GM21515 (cell line): Measurements from ENCODE around the gene ALG6.
"Not testable (repeated sequence)": the region's sequence is repeated elsewhere in the genome, so short reads cannot be mapped to it uniquely, and the experiment has no call there.

Experiments used
- ATAC-seq: cut with Tn5 transposase; IDR thresholded peaks from one replicate; pipeline ENCODE4 v1.9.1; 2021; ENCODE audit not compliant: unreplicated experiment

ALG6 gene

DNA sequence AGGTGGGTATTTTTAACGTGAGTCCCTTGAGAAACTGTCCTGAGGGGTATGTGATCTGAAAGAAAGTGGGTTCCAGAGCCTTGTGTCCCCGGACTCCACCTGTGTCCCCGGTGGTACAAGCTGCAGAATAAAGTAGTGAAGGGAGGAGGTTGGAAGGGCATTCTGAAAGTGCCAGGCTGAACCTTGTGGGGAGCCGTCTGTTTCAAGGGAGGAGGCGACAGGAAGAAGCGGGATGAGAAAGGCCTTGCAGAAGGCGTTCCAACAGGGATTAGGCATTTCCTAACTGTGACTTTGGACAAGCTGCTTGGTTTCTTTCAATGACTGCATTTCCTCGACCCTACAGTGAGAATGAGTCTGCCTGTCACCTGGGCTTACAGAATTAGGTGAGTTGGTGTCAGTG, 39.3 kb upstream of the ALG6 start:
- no peak for ATAC-seq

DNA sequence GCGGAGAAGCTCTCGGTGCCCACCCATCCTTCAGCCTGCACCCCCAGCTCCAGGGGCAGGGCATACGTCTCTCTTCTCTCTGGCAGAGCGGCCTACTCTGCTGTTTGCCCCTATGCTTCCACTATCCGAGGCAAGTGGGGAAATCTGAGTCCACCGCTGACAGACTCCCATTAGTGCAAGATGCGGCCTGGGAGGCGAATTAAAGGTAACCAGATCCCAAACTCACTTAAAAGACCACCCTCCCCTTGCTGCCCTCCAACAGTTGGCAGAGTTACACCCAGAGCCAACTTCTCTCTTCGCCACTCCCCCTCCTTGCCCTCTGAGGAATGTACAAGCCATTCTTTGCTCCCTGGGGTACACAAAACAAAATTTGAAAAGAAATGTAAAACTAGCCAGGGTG, 38.6 kb upstream of the ALG6 start:
- no peak for ATAC-seq

DNA sequence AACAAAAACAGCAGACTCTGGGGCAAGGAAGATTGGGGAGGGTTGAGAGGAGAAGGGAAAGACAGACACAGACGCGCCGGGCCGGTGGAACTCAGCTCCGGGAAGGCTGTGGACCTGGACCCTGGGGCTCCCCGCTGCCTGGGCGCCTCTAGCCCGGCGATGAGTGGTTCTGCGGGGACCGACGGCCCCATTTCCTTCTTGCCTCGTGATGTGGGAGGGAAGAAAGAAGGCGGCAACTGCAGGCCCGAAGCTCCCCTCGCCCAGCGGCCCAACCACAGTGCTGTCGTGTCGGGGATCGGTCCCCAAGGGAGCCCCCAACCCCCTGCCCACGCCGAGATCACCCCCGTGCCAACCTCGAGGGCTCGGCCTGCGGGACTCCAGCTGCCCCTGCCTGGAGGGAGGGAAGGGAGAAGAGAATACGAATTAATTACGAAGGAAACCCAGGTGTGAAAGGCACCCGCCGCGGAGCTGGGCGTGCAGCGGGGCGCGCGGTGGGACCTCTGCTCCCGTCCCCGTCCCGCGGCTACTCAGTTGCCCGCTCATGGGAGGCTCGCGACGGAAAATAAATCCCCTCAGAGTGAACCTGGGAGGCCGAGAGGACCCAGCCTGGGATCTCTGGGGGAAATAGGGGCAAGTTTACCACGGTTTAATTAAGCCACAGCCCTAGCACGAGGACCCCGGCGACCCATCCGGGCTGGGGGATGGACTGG, 37.7 kb upstream of the ALG6 start:
- ATAC-seq = no peak

DNA sequence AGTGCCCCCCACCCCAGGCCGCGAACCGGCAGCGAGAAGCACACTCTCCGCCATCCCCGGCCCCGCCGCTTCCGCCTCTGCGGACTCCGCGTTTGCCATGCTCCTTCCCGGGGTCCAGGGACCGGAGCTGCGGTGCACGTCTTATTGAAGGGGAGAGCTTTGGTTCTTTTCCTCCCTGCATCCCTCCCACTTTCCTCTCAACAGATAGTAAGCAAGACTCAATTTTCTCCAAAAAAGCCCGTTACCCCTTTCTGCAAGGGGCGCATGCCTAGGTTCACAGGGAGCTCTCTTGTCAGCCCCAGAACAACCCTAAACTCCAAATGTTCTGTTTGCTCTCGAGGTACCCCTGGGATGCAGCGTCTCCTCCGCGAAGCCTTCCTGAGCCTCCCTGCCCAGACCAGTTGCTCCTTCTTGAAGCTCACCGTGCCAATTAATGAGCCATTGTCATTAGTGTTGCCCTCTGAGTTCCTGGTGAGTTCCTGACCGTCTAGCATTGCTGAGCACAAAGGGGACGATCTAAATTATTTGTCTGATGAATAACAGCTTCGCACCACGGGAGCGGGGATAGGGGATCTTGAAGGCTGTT, 37.0 kb upstream of the ALG6 start:
- ATAC-seq = no peak

DNA sequence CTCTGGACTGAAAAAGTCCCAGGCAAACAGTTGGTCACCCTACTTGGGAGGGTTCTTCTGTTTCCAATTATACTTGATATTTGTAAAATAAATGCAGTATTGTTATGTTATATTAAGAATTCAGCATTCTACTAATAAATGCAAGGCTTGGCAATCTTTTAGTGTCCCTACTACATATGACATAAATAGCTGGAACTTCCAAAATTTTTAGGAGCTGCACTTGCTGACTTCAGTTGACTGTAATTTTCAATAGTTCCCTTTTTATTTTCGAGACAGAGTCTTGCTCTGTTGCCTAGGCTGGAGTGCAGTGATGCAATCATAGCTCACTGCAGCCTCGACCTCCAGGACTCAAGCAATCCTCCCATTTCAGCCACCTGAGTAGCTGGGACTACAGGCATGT, 25.0 kb upstream of the ALG6 start:
- no peak for ATAC-seq

DNA sequence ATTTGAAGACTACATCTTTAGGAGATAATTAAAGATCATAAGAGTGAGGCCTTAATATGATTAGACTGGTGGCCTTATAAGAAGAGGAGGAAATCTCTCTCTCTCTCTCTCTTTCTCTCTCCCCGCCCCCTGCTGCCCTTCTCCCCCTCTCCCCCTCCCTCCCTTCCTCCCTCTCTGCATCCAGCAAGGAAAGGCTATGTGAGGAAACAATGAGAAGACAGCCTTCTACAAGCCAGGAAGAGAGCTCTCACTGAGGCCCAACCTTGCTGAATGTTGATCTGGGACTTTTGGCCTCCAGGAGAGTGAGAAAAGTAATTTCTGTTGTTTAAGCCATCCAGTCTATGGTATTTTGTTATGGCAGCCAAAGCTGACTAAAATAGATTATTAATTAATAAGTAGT, 23.5 kb upstream of the ALG6 start:
- ATAC-seq = no peak

DNA sequence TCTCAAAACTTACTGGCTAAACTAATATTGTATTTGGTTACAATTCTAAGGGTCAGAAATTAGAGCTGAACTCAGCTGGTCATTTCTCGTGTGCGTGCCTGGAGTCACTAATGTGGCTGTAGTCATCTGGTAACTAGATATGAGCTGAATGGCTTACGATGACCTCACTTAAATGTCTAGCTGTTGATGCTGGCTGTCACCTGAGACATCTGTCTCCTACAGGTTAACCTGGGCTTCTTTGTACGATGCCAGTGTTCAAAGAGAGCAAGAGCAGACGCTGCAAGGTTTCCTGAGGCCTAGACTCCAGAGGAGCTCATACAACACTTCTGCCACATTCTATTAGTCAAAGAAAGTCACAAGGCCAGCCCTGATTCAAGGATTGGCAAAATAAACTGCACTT, 17.1 kb upstream of the ALG6 start:
- ATAC-seq = no peak

DNA sequence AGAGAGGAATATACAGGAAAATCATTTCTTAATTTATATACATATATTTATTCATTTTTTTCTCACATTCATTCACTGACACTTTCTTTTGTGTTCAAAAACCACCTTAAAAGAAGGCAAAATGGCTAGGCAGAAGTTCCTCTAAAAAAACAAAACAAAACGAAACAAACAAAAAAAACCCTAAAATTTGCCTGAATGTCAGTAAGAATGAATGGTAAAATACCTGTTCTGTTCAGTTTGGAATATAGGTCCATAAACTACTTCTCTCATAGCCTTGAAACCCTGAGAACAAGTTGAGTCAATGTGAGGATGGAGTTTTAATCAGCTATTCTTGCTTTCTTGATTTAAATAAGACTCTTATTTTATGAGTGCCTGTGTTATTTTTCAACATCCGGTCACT, 14.7 kb upstream of the ALG6 start:
- no peak for ATAC-seq

DNA sequence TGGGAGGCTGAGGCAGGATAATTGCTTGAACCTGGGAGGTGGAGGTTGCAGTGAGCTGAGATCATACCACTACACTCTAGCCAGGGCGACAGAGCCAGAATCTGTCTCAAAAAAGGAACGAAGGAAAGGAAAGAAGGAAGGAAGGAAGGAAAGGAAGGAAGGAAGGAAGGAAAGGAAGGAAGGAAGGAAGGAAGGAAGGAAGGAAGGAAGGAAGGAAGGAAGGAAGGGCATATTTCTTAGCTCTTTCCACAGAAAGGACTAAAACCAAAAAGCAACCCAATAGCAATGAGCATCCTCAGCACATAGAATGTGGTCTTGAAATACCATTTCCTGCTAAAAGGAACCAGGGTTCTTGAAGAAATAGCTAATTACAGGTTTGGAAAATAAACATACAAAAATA, 11.2 kb upstream of the ALG6 start:
- ATAC-seq = not testable (repeated sequence)

DNA sequence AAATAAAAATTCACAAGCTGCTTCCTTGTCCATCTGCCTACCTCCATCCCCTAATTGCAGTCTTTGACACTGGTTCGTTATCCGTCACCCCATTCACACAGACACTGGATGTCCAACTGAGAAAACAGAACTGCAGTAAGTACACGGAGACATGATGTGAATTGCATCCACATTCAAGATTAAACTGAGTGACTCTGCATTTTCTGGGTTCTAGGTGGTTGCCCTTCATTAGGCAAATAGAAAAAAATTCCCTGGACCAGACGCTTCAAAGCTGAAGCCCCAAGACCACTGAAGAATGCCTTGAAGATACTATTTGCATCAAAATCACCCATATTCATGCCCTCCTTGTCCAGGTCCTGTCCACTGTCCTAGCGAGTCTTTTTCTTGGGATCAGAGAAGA, 7.9 kb upstream of the ALG6 start:
- no peak for ATAC-seq

DNA sequence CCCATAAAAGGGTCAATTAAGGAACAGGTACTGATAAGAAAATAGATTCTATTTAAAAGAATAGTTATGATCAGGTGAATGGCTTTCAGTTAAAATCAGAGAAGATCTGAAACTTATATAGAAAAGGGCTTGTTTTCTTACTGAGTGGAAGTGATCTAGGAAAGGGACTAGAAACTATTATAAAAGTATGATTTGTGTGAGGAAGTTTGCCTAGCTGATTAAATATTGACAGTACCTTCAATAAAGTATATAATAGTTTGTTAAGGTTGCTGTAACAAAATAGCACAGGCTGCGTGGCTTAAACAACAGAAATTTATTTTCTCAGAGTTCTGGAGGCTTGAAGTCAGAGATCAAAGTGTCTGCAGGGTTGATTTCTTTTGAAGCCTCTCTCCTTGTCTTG, 5.4 kb upstream of the ALG6 start:
- ATAC-seq = no peak

DNA sequence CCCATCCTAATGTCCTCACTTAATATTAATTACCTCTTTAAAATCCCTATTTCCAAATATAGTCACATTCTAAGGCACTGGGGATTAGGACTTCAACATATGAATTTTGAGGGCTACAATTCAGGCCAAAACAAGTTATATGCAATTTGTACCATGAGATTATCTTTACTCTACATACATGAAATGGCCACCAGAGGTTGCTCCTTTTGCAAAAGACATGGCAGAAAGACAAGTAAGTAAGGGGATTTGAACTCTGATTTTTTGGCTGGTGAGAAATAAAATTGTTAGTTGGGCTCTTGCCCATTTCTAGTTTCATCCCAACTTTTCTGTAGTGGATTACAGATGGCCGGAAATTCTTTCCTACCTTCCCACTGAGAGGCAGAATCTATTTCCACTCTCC, 4.8 kb upstream of the ALG6 start:
- ATAC-seq = no peak

DNA sequence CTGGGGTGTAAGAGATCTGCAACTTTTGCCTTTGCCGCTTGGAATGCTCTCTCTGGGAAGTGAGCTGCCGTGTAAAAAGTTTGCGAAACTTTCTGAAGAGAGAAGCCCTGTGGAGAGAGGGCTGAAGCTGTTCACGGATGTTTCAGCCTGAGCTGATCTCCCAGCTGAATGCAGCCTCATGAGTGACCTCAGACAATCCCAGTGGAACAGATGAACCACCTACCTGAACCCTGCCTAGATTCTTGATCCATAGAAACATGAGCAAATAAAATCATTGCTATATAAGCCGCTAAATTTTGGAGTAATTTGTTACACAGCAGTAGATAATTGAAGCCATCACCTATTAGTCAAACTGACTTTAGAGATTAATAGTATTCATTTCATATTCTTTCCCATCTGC, 4.4 kb upstream of the ALG6 start:
- no peak for ATAC-seq

DNA sequence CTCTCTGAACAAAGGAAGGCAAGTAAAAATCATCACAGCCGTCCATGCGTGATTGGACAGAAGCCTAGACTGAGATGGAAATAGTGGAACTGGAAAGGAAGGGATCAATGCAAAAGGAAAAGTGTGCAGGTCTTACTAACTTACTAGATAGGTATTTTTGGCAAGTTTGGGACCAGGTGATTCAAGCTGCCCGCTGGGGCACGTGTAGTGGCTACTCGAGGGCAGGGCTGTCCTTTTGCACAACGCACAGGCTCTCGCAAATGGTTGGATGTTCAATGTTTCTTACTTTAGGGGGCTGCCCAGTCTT, 566 bp upstream of the ALG6 start:
- ATAC-seq = no peak

DNA sequence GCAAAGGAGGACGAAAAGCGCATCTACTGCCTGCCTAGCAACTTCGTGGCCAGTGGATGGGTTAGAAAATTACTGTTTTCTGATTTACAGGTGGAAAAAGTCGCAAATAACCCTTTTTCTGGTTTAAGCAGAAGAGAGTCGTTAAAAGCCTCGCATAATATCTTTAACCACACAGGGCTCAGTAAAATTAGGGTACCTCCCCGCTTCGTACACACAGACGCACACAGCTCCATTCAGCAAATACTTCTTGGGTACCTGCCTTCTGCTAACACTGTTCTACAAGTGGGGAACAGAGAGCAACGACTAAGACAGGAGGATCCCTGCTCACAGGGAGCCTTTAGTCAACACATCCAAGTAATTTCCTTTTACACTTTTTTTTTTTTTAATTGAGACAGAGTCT, 704 bp downstream of the ALG6 start:
- ATAC-seq = peak; percentile 8

DNA sequence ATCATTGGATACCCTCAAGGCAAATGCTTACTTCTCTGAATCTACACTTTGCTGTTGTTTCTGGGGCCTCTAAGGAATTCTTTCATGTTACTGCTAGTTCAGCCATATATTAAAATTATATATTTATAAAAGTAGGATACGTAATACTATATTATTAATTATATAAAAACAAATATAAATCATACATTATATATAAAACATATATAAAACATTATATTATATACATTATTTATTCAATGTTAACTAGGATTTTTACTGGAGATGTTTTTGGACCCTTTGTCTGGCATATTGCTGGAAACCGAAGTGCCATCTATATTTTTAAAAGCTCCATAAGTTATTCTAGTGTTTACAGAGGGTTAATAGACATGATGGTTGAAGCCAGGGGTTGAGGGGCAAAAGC, 12.2 kb downstream of the ALG6 start:
- no peak for ATAC-seq

DNA sequence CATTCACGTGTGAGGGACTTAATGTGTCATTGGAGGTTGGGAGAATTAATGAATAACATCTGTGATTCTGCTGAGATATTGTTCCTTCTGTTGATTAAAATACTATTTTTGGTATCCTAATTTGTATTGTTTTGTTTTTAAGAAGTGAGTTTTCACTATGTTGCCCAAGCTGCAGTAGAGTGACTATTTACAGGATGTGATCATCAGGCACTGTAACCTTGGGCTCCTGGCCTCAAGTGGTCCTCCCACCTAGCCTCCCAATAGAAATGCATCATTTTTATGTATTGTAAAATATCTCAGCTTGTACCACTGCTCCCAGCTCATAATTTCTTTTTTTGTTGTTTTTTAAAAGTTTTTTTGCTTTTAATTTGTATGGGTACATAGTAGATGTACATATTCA, 14.3 kb downstream of the ALG6 start:
- no peak for ATAC-seq

DNA sequence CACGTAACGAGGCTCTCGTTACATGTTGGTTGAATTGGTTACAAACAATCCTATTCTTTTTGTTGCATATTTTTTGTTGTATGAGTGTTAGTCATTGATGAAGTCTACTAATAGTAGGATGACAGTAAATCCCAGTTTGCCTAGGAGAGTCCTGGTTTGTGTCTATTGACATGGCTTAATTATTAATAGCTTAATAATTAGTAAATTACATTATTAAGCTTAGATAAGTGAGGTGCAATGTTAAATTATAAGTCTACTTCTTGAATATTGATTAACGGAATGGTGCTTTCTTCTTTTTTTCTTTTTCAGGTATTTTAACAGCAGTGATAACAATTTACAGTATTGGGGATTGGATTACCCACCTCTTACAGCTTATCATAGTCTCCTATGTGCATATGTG, 34.5 kb downstream of the ALG6 start:
- no peak for ATAC-seq

DNA sequence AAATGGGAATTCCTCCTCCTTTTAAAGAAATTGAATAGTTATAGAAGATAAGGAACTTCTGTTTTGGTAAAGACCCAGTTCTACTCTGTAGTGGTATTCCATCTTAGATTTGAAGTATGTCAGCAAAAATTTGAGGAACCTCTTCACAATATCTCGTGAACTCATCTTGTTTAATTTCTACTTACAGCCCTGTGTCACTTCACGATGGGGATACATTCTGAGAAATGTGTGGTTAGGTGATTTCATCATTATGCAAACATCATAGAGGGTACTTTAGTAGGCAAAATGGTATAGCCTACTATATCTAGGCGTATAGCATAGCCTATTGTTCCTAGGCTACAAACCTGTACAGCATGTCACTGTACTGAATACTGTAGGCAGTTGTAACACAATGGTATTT, 36.0 kb downstream of the ALG6 start:
- no peak for ATAC-seq

DNA sequence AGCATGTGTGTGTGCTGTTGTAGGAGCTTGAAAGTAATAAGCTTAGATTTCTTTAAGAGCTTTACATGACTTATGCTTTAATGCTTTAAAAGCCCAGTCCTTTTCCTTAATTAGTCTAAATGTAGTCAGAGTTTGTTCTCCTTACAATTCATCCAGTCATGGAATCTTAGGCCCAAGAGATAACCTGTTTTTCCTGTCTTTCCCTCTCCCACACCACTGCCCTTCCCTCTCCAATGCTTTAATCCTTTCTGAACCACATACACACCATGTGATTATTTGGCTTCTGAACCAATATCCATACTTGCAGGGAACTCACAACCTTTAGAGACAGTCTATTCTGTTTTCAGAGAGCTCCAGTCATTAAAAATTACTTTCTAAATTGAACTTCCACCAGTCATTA, 37.6 kb downstream of the ALG6 start:
- ATAC-seq = no peak

DNA sequence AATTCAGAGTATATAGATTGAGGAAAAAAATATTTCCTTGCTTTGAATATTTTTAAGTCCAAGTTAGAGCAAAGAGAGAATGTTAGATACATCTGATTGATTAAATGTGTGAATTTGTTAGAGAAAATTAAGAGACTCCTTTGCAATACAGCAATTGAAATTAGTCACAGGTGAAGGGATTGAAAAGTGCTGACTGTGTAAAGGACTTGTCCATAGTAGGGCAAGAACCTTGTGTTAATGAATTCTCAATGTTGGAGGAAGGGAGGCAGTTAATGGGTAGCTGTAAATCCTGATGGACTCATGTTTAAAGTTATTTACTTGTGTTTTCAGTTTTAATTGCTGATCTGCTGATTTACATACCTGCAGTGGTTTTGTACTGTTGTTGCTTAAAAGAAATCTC, 38.6 kb downstream of the ALG6 start:
- ATAC-seq = no peak

DNA sequence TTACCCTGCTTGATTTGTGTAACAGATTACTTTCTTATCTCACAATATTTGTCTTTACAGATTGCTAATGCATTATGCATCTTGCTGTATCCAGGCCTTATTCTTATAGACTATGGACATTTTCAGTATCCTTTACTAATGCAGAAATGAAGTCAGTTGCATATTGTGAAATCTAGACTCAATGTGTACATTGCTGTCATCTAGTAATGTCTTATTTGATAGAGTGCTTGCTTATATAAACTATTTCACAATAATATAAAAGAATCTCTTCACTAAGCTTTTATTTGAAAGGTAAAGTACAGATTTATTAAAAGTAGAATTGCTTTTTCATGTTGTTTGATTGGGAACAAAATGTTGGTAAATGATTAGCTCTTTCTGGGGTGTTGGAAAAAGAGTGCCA, 39.6 kb downstream of the ALG6 start:
- no peak for ATAC-seq

DNA sequence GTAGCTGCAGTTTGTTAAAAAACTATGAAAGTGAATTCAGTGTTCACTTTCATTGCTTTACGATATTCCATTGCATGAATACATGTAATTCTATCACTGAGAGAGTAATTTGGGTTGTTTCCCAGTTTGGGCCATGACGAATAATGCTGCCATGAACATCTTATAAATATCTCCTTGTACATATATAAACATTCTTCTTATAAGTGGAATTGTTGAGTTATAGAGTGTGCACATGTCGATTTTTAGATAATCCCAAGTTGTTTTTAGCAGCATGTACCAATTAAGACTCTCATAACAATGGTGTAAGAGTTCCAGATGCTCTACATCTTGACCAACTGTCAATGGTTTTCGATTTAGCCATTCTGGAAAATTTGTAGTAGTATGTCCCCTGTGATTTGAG, 40.9 kb downstream of the ALG6 start:
- no peak for ATAC-seq

DNA sequence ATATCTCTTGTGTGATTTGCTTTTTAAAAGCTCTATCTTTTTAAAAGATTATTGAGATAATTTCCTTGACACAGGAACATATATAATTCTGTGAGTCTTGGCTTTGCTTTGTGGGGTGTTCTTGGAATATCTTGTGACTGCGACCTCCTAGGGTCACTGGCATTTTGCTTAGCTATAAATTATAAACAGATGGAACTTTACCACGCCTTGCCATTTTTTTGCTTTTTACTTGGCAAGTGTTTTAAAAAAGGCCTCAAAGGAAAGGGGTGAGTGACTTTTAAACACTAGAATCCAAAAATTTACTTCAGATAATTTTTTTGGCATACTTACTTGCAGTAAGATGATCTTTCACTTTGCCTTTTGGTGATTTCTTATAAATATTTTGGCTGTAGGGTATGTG, 43.6 kb downstream of the ALG6 start:
- ATAC-seq = no peak
